ENCODE data around the gene POLN.

DNA sequence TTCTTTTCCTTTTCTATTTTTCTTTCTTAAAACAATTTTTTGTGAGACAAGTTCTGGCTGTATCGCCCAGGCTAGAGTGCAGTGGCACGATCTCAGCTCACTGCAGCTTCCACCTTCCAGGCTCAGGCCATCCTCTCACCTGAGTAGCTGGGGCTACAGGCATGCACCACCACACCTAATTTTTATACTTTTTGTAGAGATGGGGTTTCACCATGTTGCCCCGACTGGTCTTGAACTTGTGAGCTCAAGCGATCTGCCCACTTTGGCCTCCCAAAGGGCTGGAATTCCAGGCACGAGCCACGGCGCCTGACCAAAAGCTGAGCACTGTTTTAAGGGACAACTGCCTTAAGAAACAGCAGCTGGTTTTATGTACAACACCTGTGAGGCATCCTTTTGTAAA is 192.1 kb downstream of the POLN start:
- TF ChIP-seq, protein P1, sequence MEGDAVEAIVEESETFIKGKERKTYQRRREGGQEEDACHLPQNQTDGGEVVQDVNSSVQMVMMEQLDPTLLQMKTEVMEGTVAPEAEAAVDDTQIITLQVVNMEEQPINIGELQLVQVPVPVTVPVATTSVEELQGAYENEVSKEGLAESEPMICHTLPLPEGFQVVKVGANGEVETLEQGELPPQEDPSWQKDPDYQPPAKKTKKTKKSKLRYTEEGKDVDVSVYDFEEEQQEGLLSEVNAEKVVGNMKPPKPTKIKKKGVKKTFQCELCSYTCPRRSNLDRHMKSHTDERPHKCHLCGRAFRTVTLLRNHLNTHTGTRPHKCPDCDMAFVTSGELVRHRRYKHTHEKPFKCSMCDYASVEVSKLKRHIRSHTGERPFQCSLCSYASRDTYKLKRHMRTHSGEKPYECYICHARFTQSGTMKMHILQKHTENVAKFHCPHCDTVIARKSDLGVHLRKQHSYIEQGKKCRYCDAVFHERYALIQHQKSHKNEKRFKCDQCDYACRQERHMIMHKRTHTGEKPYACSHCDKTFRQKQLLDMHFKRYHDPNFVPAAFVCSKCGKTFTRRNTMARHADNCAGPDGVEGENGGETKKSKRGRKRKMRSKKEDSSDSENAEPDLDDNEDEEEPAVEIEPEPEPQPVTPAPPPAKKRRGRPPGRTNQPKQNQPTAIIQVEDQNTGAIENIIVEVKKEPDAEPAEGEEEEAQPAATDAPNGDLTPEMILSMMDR (conservative IDR thresholded peaks at IDR 0.05; ENCODE audit: low read length), result no peak
- no peak for TF ChIP-seq EZH2phosphoT487 (IDR thresholded peaks at IDR 0.05; ENCODE audit: borderline replicate concordance)

Data from Loucy (cell line).